GM18520 (cell line): Measurements from ENCODE around the gene LCE2B.

Experiments used
- ATAC-seq: cut with Tn5 transposase; IDR thresholded peaks from one replicate; pipeline ENCODE4 v1.9.1; 2021; ENCODE audit not compliant: unreplicated experiment

The LCE2B gene

DNA sequence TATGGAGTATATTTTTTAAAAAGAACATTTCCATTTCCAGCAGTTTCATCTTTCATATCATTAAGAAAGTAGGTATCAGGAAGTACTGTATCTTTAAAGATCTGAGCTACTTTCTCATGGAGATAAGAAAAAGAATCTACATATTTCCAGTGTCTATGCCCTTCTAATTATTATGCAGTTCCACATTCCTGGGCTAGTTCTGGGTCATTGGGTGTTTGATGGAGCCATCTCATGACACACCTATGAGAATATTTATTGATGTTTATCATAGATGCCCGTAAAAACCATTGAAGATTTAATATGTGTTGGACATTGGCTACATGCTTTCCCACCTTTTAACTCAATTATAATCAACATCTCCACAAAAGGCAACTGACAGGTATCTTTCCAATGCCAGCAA lies 43.1 kb downstream of the LCE2B start:
- ATAC-seq, result no peak

DNA sequence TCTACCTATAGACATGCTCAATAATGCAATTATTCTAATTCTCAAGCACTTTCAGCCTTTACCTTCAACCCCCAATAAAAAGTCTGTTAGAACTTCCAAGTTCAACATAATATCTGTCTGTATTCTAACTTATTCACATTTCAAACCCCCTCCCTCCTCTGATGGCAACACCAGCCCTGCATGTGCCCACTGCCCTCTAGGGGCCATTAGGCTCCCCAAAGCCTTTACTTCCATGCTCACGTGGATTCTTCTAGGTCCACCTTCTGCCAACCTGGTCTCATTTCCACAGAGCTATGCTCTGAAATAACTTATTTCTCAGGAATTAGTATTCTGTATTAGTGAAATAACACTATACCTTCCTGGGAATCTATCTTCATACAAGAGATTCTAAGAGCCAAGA lies 49.7 kb downstream of the LCE2B start:
- no peak for ATAC-seq
